HepG2 (cell line): ENCODE results near the gene MILR1. TPM values are rescaled to one million over a fixed set of nuclear protein-coding genes. Genes with fewer than 3 reads are reported as not detected.
A peak's percentile ranks its signal among the peaks of the same experiment; 100 is the strongest.

Experiments
- ARHGAP35 ChIP-seq: sonication (generic); formaldehyde crosslinking; IDR thresholded peaks from 2 replicates; pipeline ENCODE4 v1.9.0; 2022; ENCODE audit warnings: mild to moderate bottlenecking, inconsistent platforms, moderate library complexity, missing genetic modification reagents, borderline replicate concordance
- CHD4 ChIP-seq: fragments of 200-600 bp; sonication (generic); IDR thresholded peaks from 2 replicates; pipeline ENCODE4 v1.7.0; 2017; ENCODE audit warnings: mild to moderate bottlenecking, low read length, borderline replicate concordance
- ELK4 ChIP-seq: sonication (generic); formaldehyde crosslinking; IDR thresholded peaks from 2 replicates; pipeline ENCODE4 v1.9.0; 2021; ENCODE audit warnings: missing genetic modification reagents, borderline replicate concordance
- ETS1 ChIP-seq: sonication (generic); formaldehyde crosslinking; IDR thresholded peaks from 2 replicates; pipeline ENCODE4 v1.4.0; 2020; ENCODE audit warnings: missing genetic modification reagents
- FUBP1 ChIP-seq: sonication (generic); formaldehyde crosslinking; IDR thresholded peaks from 2 replicates; pipeline ENCODE4 v1.5.1; 2020; ENCODE audit warnings: missing genetic modification reagents, mild to moderate bottlenecking, borderline replicate concordance
- HNF1B ChIP-seq: sonication (generic); formaldehyde crosslinking; IDR thresholded peaks from 2 replicates; pipeline ENCODE4 v1.5.1; 2020; ENCODE audit warnings: mild to moderate bottlenecking, moderate library complexity, missing genetic modification reagents
- KLF16 ChIP-seq, 2 experiments: sonication (generic) in 1 of 2; formaldehyde crosslinking in 1 of 2; IDR thresholded peaks; 2 replicates each; pipeline versions ENCODE4 v1.6.1 to v1.8.0; 2016 to 2023; ENCODE audit warnings: missing genetic modification reagents in 2 of 2, missing compliant biosample characterization in 1 of 2
- MAFK ChIP-seq, 2 experiments: IDR thresholded peaks in 1 of 2; conservative IDR thresholded peaks in 1 of 2; 2 replicates each; pipeline ENCODE4 v1.6.1; 2011; ENCODE audit warnings: improper control_type of control experiment in 2 of 2, low read length in 2 of 2
- NKX3-1 ChIP-seq: sonication (generic); formaldehyde crosslinking; IDR thresholded peaks from 2 replicates; pipeline ENCODE4 v1.5.0; 2020; ENCODE audit warnings: missing genetic modification reagents
- PRMT3 ChIP-seq: sonication (generic); formaldehyde crosslinking; IDR thresholded peaks from 2 replicates; pipeline ENCODE4 v1.8.1; 2022; ENCODE audit warnings: low read depth, mild to moderate bottlenecking, moderate library complexity, missing genetic modification reagents, borderline replicate concordance
- THYN1 ChIP-seq: sonication (generic); formaldehyde crosslinking; IDR thresholded peaks from 2 replicates; pipeline ENCODE4 v1.8.1; 2023; ENCODE audit warnings: low read depth, mild to moderate bottlenecking, moderate library complexity, missing genetic modification reagents, borderline replicate concordance
- ZNF235 ChIP-seq: sonication (generic); formaldehyde crosslinking; IDR thresholded peaks from 2 replicates; pipeline ENCODE4 v1.8.1; 2023; ENCODE audit warnings: mild to moderate bottlenecking, missing genetic modification reagents, borderline replicate concordance
- ZNF251 ChIP-seq: sonication (generic); formaldehyde crosslinking; IDR thresholded peaks from 2 replicates; pipeline ENCODE4 v1.9.0; 2021; ENCODE audit warnings: mild to moderate bottlenecking, missing genetic modification reagents
- ZNF34 ChIP-seq: sonication (generic); formaldehyde crosslinking; IDR thresholded peaks from 2 replicates; pipeline ENCODE4 v1.4.0; 2020; ENCODE audit warnings: mild to moderate bottlenecking, missing genetic modification reagents, borderline replicate concordance
- ZNF354B ChIP-seq: sonication (generic); formaldehyde crosslinking; IDR thresholded peaks from 2 replicates; pipeline ENCODE4 v1.8.0; 2022; ENCODE audit warnings: mild to moderate bottlenecking, missing genetic modification reagents
- ZNF44 ChIP-seq: sonication (generic); formaldehyde crosslinking; IDR thresholded peaks from 2 replicates; pipeline ENCODE4 v1.5.1; 2020; ENCODE audit warnings: mild to moderate bottlenecking, missing genetic modification reagents
- ZNF776 ChIP-seq: sonication (generic); formaldehyde crosslinking; IDR thresholded peaks from 2 replicates; pipeline ENCODE4 v1.4.0; 2020; ENCODE audit warnings: mild to moderate bottlenecking, missing genetic modification reagents
- ZNF790 ChIP-seq: sonication (generic); formaldehyde crosslinking; IDR thresholded peaks from 2 replicates; pipeline ENCODE4 v1.8.0; 2022; ENCODE audit warnings: missing genetic modification reagents, mild to moderate bottlenecking, borderline replicate concordance
- ZUFSP ChIP-seq: sonication (generic); formaldehyde crosslinking; IDR thresholded peaks from 2 replicates; pipeline ENCODE4 v1.9.0; 2021; ENCODE audit warnings: missing genetic modification reagents, mild to moderate bottlenecking, borderline replicate concordance
- polyA plus RNA-seq, 8 experiments: library from polyadenylated mRNA; depleted of rRNA in 3 of 8; stranded (reverse) in 7 of 8; unstranded in 1 of 8; fragments of >200 nt; fragmentation: Illumina TruSeq in 4 of 8; extraction: Trizol in 4 of 8; gene quantifications; 2 replicates each; pipeline versions ENCODE4 v1.2.1 to v1.2.3, GENCODE V29; 2011 to 2016; ENCODE audit warnings: low read depth in 4 of 8, missing spikeins in 1 of 8, mixed read lengths in 1 of 8; ENCODE audit not compliant: insufficient read depth in 1 of 8
- total RNA-seq, 5 experiments: library from RNA; depleted of rRNA; stranded (reverse); fragments of >200 nt; fragmentation: Illumina TruSeq; extraction: Trizol; gene quantifications; 2 replicates each; pipeline ENCODE4 v1.2.3, GENCODE V29; 2016; ENCODE audit warnings: low read depth in 1 of 5

The MILR1 gene
- total and polyA plus RNA-seq, 2 of the 13 experiments (the other 11 are each of a cell fraction or from before 2014, with no cell fraction given), result 0.27 to 1.7 TPM

- TF ChIP-seq FUBP1 (no peak), ZNF44 (no peak; the same call in 1 of the 2 replicates), HNF1B (CRISPR knock-in tag) (peak; percentile 83), ZUFSP (CRISPR knock-in tag) (no peak), ZNF354B (CRISPR knock-in tag) (peak; percentile 75; the same call in 1 of the 2 replicates), ZNF235 (CRISPR knock-in tag) (peak; percentile 89; the same call in 1 of the 2 replicates), ELK4 (CRISPR knock-in tag) (no peak), ZNF790 (CRISPR knock-in tag) (peak; percentile 92; the same call in 1 of the 2 replicates), PRMT3 (CRISPR knock-in tag) (no peak; the same call in none of the 2 replicates), KLF16 (CRISPR knock-in tag; IDR thresholded peaks at IDR 0.05) (peak in 1 of 2 experiments; percentile 84; a peak in 1 of 4 replicates), ARHGAP35 (CRISPR knock-in tag) (no peak; the same call in 1 of the 2 replicates), ZNF34 (CRISPR knock-in tag) (peak; percentile 87; the same call in 1 of the 2 replicates), ZNF776 (peak; percentile 94), ZNF251 (no peak), ETS1 (CRISPR knock-in tag) (no peak), NKX3-1 (CRISPR knock-in tag) (peak; percentile 77), THYN1 (CRISPR knock-in tag) (no peak), MAFK (conservative IDR thresholded peaks at IDR 0.05 in 1 of 2, IDR thresholded peaks at IDR 0.05 in 1 of 2; ENCODE audit: low read length in 2 of 2) (peak; percentile 2 to 11; a peak in 1 of 4 replicates), CHD4 (no peak)
Measured at GRCh38 chr17:64496786-64497564, 48.1 kb downstream of the MILR1 start, which contains the start of gene POLG2 (continued).
